ENCODE data around the gene GALNT9.

DNA sequence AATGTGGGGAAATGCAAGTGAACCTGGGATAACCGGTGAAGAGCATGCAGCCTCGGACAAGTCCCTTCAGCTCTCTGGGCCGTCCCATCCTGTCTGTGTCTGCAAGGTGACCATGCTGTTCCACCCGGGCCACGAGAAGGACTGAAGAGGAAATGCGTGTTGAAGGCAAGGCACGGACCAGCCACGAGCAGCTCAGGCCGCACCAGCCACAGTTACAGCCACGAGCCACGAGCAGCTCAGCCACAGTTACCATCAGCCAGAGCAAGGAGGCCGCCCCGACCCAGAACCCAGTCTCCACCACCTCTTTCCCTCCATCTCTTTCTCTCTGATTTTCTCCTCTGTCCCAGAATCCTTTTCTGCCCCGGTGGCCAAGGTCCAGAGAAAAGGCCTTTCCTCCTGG is 18.8 kb upstream of the GALNT9 start:
- TF ChIP-seq, protein P1, sequence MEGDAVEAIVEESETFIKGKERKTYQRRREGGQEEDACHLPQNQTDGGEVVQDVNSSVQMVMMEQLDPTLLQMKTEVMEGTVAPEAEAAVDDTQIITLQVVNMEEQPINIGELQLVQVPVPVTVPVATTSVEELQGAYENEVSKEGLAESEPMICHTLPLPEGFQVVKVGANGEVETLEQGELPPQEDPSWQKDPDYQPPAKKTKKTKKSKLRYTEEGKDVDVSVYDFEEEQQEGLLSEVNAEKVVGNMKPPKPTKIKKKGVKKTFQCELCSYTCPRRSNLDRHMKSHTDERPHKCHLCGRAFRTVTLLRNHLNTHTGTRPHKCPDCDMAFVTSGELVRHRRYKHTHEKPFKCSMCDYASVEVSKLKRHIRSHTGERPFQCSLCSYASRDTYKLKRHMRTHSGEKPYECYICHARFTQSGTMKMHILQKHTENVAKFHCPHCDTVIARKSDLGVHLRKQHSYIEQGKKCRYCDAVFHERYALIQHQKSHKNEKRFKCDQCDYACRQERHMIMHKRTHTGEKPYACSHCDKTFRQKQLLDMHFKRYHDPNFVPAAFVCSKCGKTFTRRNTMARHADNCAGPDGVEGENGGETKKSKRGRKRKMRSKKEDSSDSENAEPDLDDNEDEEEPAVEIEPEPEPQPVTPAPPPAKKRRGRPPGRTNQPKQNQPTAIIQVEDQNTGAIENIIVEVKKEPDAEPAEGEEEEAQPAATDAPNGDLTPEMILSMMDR (IDR thresholded peaks at IDR 0.05) = no peak
- TF ChIP-seq POLR2A (IDR thresholded peaks at IDR 0.05; ENCODE audit: low read depth) (no peak), POLR2AphosphoS5 (IDR thresholded peaks at IDR 0.05) (no peak)
